Activated T-cell treated with anti-CD3 and anti-CD28 coated beads for 24 hours (primary cell): ENCODE data around the gene DOCK1.

Source experiments
- DNase-seq: peaks from one replicate; pipeline ENCODE4 v3.0.0-alpha.2; 2020; ENCODE audit warnings: low read depth

Gene DOCK1

GRCh38 chr10:127357265-127357664, 452.0 kb downstream of the DOCK1 start:
- no peak for DNase-seq

GRCh38 chr10:127358337-127358736, 453.1 kb downstream of the DOCK1 start:
- DNase-seq: no peak

- no peak for DNase-seq
Measured at GRCh38 chr10:127364034-127364433, 458.8 kb downstream of the DOCK1 start.

GRCh38 chr10:127368101-127368500, 462.9 kb downstream of the DOCK1 start:
- DNase-seq: no peak

- no peak for DNase-seq
Measured at GRCh38 chr10:127368929-127369328, 463.7 kb downstream of the DOCK1 start.

GRCh38 chr10:127370601-127371000, 465.4 kb downstream of the DOCK1 start:
- DNase-seq: no peak

- DNase-seq: no peak
Measured at GRCh38 chr10:127372361-127372760, 467.1 kb downstream of the DOCK1 start.

GRCh38 chr10:127374074-127374680, 468.9 kb downstream of the DOCK1 start:
- no peak for DNase-seq

GRCh38 chr10:127374901-127375300, 469.7 kb downstream of the DOCK1 start:
- no peak for DNase-seq

- no peak for DNase-seq
Measured at GRCh38 chr10:127375461-127375860, 470.2 kb downstream of the DOCK1 start.

GRCh38 chr10:127376071-127376470, 470.8 kb downstream of the DOCK1 start:
- no peak for DNase-seq

GRCh38 chr10:127378628-127379027, 473.4 kb downstream of the DOCK1 start:
- DNase-seq: no peak

GRCh38 chr10:127384532-127384931, 479.3 kb downstream of the DOCK1 start:
- DNase-seq: no peak

- DNase-seq: no peak
Measured at GRCh38 chr10:127385066-127385465, 479.8 kb downstream of the DOCK1 start.

GRCh38 chr10:127386606-127387327, 481.5 kb downstream of the DOCK1 start:
- no peak for DNase-seq

- no peak for DNase-seq
Measured at GRCh38 chr10:127391875-127392274, 486.6 kb downstream of the DOCK1 start.

- DNase-seq: no peak
Measured at GRCh38 chr10:127392351-127393235, 487.4 kb downstream of the DOCK1 start.

- DNase-seq: no peak
Measured at GRCh38 chr10:127398140-127398970, 493.1 kb downstream of the DOCK1 start.

GRCh38 chr10:127398971-127399365, 493.7 kb downstream of the DOCK1 start:
- DNase-seq: no peak

GRCh38 chr10:127399668-127400067, 494.4 kb downstream of the DOCK1 start:
- DNase-seq: no peak

GRCh38 chr10:127400216-127400615, 495.0 kb downstream of the DOCK1 start:
- no peak for DNase-seq
